Fibroblast of upper back skin (primary cell): ENCODE data around the gene PLA2G2F.

Experiments
- DNase-seq: peaks from one replicate; pipeline ENCODE4 v3.0.0-alpha.2; 2013

PLA2G2F gene, protein sequence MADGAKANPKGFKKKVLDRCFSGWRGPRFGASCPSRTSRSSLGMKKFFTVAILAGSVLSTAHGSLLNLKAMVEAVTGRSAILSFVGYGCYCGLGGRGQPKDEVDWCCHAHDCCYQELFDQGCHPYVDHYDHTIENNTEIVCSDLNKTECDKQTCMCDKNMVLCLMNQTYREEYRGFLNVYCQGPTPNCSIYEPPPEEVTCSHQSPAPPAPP

GRCh38 chr1:20138961-20139550, at the start of gene PLA2G2F:
TSS of gene PLA2G2F (plus strand) at chr1:20139323. CDS start at chr1:20139428, 105 bp downstream.
- no peak for DNase-seq

GRCh38 chr1:20089328-20090077, 49.6 kb upstream of the PLA2G2F start:
- no peak for DNase-seq

DNA sequence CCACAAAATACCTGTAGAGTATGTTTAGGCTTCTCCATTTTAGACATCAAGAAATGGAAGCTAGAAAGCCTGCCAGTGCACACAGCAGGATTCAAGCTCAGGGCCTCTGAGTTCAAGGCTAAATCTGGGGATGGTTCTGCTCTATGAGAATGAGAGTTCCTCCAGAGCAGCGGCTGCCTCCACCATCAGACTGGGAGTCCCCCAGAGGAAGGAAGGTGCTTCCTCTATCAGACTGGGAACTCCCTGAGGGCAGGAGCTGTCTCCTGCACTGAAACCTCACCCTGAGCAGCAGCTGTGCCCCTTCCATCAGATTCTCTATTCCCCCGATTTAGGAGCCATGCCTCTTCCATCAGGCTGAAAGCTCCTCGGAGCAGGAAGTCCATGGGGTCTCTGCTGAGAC, 49.0 kb upstream of the PLA2G2F start:
- DNase-seq = no peak

DNA sequence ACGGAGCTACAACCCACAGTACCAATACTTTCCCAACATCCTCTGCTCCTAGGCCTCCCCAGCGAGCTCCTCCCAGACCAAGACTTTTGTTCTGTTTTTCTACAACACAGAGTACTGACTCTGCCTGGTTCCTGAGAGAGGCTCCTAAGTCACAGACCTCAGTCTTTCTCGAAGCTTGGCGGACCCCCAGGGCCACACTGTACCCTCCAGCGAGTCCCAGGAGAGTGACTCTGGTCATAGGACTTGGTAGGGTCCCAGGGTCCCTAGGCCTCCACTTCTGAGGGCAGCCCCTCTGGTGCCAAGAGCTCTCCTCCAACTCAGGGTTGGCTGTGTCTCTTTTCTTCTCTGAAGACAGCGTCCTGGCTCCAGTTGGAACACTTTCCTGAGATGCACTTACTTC, 48.5 kb upstream of the PLA2G2F start:
- DNase-seq = no peak

- no peak for DNase-seq
These were observed 45.8 kb upstream of the PLA2G2F start for GRCh38 chr1:20093303-20093702.

DNA sequence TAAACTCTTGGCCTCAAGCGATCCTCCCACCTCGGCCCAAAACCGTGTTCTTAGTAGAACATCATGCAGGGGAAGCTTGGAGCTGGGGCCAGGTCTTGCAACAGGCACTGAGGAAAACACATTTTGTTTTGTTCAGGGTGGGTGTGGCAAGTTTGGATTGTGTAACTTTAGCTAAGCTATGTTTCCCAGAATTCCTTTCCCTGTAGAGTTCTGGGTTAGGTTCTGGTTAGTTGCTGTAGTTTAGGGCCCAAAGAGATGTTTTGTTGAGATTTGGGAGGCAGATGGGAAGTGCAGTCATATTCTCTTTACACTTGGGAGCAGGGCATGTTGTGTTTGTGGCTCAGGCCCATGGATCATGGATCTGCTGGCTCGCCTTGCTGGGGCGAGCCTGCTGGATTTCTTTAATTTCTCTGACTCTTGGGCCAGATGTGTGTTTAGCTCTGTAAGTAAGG, 45.2 kb upstream of the PLA2G2F start:
- DNase-seq = no peak

DNA sequence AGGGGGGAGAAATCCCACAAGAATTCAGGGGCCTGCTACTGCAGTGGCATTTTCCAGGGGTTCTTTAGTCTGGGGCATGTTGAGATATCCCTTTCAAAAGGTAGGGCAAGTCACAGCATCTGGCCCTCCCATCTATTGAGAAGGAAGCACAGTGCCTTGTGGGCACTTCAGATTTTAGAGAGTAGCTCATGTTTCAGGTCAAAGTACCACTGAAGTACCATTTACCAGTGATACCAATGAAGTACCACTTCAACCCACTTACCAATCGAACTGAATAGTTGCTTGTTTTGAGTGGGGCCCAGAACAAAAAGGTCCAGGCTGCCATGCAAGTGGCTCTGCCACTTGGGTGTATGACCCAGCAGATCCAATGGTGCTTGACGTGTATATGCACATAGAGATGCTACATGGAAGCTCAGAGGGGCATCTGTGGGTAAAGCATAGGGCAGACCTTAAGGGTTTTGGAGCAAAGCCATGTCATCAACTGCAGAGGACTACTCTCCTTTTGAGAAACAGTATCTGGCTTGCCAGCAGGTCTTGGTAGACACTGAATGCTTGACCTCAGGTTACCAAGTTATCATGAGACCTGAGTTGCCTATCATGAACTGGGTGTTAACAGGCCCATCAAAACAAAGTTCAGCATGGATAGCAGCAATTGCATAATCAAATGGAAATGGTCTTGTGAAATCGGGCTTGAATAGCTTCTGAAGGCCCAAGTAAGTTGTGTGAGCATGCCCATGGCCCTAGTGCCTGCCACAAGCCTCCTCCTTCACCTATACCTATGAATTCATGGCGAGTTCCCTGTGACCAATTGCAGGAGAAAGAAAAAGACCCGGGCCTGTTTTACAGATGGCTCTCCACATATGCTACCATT, 43.3 kb upstream of the PLA2G2F start:
- no peak for DNase-seq

DNA sequence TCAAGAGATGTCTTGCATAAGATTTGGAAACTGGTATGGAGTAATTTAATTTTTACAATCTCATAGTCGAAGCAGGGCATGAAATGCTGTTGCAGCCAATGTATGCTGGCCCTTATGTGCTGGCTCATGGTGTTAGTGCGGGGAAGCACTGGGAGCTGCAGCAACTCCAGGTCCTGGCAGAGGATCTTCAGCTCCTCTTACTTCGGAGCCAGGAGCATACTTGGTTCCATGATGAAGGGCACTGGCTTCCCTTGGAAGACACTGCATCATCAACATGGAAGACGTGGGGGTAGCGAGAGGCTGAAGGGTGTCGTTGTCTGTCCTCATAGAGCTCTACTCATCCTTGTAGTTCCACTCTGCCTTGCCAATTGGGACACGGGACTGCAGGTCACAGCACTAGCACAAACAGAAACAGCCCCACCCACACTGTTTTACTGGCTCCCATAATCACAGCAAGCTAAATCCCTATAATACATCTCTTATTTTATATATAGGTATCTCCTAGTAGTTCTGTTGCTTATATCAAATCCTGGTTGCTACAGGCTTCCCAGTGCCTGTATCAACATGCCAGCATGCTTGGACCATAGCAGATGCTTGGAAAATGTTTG, 42.2 kb upstream of the PLA2G2F start:
- no peak for DNase-seq

GRCh38 chr1:20099533-20099932, 39.6 kb upstream of the PLA2G2F start:
- DNase-seq = no peak

- peak; percentile 44 for DNase-seq
These were observed 38.3 kb upstream of the PLA2G2F start for GRCh38 chr1:20100632-20101355.

- DNase-seq = peak; percentile 24
These were observed 36.2 kb upstream of the PLA2G2F start for GRCh38 chr1:20102875-20103274.

GRCh38 chr1:20105856-20106255, 33.3 kb upstream of the PLA2G2F start:
- no peak for DNase-seq

GRCh38 chr1:20107351-20107750, 31.8 kb upstream of the PLA2G2F start:
- DNase-seq = no peak

- no peak for DNase-seq
These were observed 31.3 kb upstream of the PLA2G2F start for GRCh38 chr1:20107796-20108195.

- no peak for DNase-seq
These were observed 30.6 kb upstream of the PLA2G2F start for GRCh38 chr1:20108366-20109123.

GRCh38 chr1:20109223-20109856, 29.8 kb upstream of the PLA2G2F start:
- no peak for DNase-seq

- DNase-seq = no peak
These were observed 28.4 kb upstream of the PLA2G2F start for GRCh38 chr1:20110679-20111078.

DNA sequence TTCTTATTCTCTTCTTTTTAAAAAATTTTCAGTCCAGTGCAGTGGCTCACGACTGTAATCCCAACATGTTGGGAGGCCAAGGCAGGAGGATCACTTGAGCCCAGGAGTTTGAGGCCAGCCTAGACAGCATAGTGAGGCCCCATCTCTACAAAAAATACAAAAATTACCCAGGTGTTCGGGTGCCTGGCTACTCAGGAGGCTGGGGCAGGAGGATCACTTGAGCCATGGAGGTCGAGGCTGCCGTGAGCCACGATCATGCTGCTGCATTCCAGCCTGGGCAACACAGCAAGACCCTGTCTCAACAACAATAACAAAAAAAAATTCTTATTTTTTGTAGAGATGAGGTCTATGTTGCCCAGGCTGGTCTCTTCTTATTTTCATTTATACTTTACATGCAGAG, 27.7 kb upstream of the PLA2G2F start:
- DNase-seq = no peak

GRCh38 chr1:20112279-20113000, 26.7 kb upstream of the PLA2G2F start:
- no peak for DNase-seq
